ENCODE results near the gene QPCT.

Gene QPCT

DNA sequence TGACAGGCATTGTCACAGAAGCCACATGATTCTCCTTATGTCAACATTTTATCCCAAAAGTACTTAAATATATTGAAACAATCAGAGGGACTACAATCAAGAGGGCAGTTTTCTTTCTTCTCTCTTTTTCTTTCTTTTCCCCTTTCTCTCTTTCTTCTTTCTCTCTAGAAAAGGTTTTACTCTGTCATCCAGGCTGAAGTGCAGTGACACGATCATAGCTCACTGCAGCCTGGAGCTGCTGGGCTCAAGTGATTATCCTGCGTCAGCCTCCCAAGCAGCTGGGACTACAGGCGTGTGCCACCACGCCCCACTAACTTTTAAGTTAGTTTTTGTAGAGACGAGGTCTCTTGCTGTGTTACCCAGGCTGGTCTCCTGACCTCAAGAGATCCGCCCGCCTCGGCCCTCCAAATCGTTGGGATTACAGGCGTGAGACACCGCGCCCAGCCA lies 18.8 kb upstream of the QPCT start:
- no peak for DNase-seq

DNA sequence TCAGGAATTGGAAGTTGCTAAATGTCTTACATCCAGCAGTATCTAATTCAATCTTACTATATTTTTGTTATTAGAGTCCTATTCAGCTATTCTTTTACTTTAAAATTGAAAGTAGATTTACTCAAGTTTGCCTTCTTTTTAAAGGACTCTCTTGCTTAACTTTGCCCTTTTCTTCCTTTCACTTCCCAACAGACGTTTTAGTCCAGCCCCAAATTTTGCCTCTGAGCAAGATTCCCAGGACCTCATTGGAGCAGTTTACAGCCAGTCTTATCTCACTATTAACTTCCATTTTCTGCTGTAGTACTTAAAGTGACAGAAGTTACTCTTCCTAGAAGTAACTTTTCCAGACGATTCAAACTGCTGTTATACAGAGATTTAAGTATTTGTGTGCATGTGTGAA lies 18.1 kb upstream of the QPCT start:
- no peak for DNase-seq

DNA sequence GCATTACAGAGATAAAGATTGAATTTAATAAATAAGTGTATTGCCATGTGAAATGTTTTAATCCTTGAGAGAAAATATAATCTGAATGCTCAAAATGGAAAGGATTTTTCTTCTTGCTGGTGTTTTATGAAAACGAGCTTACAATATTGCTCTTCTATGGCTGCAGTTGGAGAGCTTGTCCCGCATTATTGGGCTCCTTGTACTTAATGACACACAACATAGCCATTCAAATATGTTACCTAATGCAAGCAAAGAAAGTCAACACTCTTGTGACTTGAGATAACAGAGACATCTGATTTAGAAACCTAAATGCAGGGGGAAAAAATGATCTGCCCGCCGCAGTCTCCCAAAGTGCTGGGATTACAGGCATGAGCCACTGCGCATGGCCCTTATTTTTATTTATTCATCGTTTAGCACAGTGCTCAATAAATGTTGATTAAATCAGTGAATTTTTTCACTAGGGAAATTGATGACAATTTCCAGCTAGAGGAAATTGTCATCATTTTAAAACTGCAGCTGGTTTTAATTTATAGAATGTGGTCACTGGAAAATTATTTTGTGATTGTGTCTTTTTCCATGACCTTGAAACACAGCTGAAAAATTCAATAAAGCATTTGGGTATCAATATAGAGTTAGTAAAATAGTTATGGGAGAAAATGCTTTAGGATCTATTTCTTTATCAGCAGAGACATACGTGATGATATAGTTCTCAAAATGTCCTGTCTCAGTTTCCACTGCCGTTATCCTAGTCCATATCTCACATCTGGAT lies 17.4 kb upstream of the QPCT start:
- no peak for DNase-seq

DNA sequence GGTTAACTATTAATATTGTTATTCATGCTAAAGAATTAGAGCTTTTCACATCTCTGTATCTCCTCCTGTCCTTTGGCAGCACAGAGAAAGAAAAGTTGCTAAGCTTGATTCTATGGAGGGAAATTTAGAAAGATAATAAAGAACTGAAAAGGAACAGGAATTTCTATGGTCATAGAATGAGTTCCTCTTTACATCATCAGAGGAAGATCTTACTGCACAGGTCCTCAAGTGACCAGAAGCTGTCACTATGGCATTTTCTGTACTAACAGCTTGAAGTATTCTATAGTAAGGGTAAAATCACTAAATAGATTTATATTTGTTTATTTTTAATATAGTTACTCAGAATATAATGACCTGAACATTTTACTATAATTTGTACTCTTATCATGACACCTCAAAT lies 13.7 kb upstream of the QPCT start:
- no peak for DNase-seq

DNA sequence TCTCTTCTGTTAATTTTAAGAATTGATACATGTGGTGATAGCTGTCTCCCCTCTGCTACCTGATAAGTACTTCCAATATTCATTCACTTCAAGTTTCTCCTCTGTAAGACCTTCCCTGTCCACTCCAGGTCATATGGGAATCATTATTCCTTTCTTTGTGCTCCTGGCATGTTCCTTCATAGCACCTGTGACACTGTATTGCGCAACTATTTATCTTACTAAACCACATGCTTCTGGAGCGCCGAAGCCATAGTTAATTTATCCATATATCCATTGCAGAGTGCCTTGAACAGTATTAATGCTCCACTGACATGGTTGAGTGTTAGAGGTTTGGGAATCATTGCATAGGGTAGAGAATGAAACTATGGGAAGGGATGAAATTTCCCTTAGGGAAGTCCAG lies 11.9 kb upstream of the QPCT start:
- no peak for DNase-seq

DNA sequence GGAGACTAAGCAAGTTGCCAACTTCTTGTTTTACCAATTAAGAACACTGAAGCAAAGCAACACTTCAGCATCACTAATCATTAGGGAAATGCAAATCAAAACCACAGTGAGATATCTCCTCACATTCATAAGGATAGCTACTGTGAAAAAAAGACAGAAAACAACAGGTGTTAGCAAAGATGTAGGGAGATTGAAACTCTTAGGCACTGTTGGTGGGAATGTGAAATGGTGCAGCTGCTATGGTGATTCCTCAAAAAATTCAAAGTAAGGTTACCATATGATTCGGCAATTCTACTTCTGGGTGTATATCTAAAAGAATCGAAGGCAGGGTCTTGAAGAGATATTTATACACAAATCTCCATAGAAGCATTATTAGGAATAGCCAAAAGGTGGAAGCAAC lies 11.2 kb upstream of the QPCT start:
- DNase-seq: no peak

DNA sequence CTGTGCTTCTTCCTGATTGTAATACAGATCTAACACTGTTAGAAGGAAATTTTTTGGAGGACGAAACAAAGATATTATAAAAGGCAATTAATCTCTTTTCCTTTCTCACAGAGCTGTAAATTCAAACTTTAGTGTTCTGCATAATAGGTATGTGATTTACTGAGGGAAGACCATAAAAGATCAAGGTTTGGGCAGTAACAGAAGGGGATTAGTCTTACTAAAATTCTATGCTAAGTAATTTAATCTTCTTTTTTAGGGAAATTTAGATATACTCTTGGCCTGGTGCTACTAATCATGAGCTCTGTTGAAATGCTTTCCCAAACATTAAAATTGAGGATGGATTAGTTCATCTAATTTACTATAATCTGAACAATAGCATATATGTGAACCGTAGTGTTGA lies 8.8 kb upstream of the QPCT start:
- no peak for DNase-seq

DNA sequence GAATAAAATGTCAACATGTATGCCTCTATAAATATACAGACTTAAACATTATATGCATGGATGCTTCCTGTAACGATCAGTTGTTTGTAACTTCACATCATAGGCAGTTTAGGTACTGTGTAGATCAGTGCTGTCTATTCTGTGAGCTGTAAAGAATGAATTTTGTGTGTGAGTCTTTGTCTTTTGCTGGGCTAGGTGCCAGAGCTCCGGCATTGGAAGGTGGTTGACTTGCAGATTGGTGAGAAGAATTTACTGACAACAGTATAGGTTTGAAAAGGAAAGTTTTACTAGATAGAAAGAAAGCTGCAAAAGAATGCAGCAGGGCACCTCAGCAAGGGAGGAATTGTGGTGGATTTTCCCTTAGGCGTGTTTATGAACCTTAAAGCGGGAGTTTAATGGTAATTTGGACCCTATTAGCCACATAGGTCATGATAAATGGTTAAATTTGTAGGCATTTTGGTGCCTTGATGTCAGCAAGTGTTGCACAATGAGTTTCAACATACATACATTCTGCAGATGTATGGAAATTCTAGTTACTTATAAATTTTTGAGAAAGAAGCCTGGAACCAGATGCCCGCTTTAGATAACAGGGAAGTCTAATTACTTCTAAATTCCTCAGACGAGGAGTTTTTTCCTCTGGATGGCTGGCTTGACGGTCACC lies 6.7 kb upstream of the QPCT start:
- no peak for DNase-seq

DNA sequence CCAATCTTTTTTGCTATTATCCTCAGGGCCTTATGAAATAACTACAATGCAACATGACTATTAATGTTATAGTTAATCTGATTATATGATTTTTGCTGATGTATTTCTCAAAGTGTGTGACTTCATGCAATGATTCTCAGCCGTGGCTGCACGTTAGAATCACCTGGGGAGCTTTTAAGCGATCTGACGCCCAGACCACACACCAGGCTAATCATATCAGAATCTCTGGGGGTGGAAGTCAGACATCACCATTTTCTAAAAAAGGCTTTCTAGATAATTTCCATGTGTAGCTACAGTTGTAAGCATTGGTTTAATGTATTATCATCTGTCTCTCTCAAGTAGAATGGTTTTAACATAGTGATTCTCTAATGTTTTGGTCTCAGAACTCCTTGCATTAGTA lies 5.5 kb upstream of the QPCT start:
- no peak for DNase-seq

DNA sequence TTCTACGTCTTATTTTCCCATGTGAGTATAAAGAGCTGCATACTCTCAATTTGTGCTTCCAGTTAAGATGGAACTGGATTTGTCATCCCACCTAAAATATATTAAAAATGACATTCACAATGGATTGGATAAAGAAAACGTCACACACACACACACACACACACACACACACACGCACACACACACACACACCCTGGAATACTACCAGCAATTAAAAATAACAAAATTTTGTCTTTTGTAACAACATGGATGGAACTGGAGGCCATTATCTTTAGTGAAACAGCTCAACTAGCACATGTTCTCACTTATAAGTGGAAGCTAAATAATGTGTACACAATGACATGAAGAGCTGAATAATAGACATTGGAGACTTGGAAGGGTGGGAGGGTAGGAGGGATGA lies 3.8 kb upstream of the QPCT start:
- DNase-seq: no peak

DNA sequence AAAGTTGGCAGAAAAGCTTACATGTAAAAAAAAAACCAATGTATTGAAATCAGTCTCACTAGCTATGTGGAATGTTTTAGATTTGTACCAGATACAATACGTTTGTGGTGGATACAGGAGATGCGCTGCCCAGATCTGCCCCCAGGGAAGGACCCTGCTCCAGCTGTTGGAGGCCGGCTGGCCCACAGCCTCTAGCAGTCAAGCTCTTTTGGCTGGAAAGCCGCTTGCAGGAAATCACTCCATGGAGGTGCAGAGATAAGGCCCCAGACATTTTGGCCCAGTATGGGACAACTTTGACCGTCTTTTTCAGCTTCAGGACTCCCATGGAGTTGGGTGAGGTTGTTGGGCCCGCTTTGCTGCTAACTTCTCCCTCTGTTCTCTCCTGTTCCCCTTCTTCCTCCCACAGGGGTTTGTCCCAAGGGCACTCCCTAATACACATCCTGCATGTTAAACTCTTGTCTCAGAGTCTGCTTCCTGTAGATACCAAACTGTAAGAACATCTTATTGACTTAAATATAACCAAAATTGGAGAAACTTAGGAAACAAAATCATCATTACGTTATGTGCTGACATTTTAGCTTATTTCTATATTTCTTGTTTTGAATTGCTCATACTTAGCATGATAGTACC lies 1.7 kb upstream of the QPCT start:
- no peak for DNase-seq

DNA sequence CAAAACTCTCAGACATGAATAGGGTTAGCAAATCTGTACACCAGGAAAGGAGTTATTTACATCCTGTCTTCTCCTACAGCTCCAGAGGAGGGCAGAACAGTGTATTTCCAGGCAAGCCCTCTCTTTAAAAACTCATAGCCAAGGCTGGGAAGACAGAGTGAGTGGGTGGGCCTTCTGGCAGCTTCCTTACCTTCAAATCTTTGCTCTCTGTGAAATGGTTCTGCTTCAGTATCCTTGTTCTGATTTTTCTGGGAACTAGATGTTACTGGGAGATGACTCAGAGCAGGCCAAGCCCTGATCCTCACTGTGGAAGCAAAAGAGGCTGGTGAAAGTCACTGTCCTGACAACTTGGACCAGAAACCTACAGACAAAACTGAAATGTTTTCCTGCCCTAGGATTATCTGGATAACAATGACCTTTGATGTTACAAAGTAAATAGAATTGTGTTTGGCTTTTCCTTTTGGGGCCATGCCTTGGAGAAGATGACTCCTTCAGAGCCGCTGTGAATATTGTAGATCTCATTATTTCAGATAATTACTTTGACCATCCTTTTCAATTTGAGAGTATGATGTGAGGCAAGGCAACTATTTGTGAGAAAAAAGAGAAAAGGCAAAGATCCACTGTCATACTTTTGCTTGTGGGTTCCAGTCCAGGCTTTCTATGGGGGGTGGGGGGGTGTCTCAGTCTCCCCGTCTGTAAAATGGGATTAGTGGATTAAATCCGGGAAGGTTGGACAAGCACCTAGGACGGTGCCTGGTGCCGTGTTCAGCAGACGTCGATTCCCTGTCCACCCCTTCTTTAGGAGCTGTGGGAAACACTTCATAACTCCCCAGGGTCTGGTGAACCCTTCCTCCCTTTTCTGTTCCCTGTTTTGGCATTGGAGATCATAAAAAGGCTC lies 644 bp upstream of the QPCT start:
- DNase-seq: no peak

DNA sequence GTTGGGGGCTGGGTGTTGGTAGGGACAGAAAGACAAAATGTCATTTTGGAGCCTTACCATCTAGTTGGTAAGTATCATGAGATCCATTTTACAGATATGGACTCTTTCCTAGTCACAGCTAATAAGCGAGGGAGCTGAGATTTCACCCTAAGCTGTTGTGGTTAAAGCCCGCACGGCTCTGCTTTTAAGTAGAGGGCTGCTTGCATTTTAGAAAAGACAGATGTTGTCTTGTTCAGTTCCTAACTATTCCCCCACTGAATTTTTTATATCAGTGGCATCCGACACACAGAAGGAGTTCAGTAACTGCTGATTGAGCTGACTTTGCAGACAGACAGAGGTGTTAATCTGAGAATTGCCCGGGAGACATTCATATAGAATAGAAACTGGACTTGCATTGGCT lies 3.7 kb downstream of the QPCT start:
- DNase-seq: no peak

DNA sequence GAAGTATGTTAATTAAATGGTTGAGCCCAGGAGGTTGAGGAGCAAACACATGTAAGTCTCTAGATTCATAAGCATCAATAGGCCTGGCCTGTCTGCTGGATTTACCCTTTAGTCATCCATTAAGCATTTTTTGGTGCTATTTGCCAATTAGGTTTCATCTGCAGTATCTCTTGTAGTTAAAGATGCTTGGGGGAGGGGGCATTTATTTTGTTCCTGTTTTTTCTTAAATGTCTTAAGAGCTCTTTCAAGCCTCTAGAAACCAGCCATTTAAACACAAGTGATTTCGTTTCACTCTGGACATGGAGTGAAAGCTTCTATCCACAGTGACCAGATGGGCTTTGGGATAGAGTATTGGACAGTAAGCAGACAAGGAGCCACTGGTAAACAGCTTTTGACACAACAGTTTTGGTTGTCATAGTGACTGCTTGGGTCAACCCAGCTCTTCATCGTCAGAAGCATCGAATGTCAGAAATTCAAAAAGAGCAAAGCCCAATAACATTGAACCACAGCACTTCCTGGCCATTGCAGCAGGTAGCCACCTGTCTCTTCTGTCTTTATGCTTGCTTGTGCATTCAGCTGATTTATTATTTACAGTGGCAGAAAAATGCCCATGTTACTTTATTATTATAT lies 4.9 kb downstream of the QPCT start:
- DNase-seq: no peak

DNA sequence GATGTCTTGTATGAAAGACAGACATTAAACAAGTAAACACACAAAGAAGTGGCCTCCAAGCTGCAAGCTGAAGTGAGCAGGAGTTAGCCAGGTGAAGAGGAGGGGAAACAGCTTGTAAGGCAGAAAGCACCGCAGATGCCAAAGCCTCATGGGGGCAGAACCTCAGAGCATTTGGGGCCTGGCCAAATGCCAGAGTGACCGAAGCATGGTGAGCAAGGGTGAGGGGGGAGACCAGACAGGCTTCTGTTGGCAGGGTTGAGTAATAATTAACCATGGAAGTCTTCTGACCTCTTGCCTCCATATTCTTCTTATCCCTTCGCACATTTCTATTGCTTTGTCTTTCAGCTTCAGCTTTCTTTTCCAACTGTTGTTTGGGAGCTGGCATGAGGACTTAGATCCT lies 5.6 kb downstream of the QPCT start:
- DNase-seq: no peak

DNA sequence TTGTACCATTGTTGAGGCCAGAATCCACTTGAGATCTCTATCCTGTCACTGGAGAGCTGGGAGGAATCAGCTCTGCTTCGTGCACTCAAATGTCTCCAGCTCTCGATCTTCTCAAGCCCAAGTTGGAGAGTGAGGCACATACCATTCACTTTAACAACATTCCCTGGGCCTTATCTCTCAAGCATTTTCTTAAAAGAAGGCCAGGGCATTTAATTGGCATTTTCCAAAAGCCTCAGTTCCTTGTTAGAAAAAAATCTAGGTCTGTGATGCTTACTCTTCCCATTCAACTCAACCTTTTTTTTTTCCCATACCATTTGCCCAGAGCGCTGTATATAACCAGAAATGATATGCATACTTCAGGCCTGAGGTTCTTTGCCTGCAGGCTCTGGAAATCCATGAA lies 10.1 kb downstream of the QPCT start:
- DNase-seq: no peak

DNA sequence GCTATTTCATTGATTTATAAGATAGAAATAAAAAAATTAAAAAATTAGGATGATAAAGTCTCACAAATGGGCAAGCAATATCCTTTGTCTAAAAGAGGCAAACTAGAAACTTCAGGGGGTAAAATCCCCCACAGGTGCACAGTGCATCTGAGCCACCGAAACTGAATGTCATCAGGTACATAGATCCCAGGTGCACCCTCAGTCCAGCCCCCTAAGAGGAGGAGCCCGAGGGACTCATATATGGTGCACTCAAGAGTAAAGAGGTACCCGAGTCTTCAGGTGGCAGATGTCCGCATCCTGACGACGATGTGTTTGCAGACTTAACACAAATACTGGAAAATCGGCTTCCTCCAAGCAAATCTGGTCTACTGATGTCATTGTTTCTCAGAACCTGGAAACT lies 11.3 kb downstream of the QPCT start:
- no peak for DNase-seq

DNA sequence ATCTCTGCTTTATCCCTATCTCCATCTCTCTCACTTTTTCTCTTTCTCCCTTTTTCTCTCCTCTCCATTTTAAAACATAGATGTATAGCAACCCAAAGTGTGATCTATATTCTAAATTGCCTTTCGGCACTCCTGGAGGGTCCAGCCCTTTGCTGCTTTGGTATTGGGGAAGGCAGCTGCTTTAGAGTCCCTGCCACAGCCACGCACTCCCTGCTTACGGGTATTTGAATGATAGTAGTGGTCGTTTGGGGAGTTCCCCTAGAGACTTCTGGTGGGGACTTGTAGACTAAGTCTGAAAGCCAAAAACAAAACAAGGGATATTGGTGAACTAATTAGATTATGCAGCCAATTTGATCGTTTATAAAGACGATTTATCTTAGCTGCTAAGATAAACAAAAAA lies 11.9 kb downstream of the QPCT start:
- DNase-seq: no peak

DNA sequence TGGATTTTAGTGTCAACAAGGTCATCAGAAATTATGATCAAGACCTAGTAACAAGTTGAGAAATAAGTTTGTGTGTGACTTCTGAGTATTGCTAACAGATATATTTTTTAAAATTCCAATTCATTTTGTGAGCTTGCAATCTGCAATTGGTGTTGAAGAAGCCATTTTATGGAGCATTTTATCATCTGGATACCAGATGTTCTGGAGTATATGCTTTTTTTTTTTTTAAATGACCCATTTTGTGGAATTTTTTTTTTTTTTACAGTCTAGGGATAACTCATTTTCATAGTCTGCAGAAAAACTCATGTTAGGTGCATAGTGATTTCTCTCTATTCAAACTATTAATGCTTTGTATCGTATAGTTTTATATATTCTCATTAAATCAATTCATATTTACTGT lies 12.6 kb downstream of the QPCT start:
- DNase-seq: no peak

DNA sequence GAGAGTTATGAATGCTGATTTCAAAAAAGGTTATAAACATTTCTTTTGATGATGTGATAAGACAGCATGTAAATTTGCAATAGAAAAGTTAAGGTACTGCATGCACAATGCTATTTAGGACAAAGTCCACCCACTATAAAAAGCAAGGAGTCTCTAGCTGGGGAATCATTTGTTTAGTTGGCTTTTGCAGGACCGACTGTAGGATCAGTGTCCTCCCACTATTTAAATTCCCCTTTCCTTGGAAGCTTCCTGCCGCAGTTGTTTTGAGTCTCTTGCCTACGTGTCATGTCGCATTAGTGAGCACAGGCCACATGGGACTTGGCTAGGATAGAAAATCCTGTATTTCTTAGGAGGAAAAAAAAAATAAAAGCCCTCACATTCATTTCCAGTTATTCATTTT lies 13.1 kb downstream of the QPCT start:
- DNase-seq: no peak

DNA sequence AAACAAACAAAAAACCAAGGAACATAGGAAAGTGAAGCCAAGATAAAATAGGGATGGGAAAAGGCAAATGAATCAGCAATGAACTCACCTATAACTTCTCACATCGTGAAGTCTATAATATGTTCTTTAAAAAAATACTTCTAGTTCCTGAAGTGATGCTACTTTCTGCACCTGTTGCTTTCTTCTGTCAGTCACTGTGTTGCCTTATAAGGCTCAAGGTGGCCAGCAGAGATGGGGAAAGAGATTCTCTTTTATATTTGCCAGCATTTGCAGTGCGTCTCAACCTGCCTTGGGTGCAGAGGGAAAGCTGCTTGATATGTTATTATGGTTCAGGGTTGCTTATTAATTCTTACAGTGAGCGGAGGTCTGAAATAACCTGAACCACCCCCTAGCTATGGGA lies 14.0 kb downstream of the QPCT start:
- DNase-seq: no peak

DNA sequence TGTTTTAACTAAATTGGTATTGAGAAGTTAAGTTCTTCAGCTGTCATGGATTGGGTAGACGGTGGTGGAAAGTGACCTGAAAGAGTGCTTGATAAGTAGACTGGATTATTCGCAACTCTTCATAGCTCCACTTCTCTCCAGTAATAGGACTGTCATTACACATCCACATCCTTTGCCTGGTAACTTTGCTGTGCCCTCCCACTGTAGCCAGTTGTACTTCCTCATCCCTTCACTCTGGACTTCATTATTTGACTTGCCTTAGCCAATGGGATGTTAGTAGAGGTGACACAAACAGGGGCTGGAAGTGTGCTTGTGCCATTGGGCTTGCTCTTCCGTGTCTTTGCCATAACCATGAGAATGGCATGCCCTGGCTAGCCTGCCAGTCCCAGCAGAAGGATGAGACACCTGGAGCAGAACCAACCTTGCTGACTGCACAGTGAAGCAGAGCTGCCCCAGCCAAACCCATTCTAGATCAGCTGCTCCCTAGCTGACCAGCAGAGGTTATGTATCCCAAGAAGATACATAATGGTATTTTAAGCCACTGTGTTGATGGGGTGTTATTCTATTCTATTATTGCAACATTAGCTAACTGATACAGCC lies 16.9 kb downstream of the QPCT start:
- no peak for DNase-seq
